ENCODE measurements around the gene CSMD2. TPM values are rescaled to one million over a fixed set of nuclear protein-coding genes. Genes with fewer than 3 reads are reported as not detected.

CSMD2 gene
- total RNA-seq, 1 experiment from 2014 or later, result not detected

- no peak for DNase-seq (ENCODE audit: extremely low read depth, low read depth)
These were observed 374.5 kb downstream of the CSMD2 start for GRCh38 chr1:33790577-33790976.

GRCh38 chr1:33784876-33785275, 380.2 kb downstream of the CSMD2 start:
- DNase-seq (ENCODE audit: extremely low read depth, low read depth), result no peak

- DNase-seq (ENCODE audit: extremely low read depth, low read depth), result no peak
These were observed 382.3 kb downstream of the CSMD2 start for GRCh38 chr1:33782776-33783175.

GRCh38 chr1:33781652-33782051, 383.4 kb downstream of the CSMD2 start:
- DNase-seq (ENCODE audit: extremely low read depth, low read depth), result no peak

GRCh38 chr1:33777337-33777736, 387.7 kb downstream of the CSMD2 start:
- DNase-seq (ENCODE audit: extremely low read depth, low read depth), result no peak

- no peak for DNase-seq (ENCODE audit: extremely low read depth, low read depth)
These were observed 396.2 kb downstream of the CSMD2 start for GRCh38 chr1:33768821-33769220.

- DNase-seq (ENCODE audit: extremely low read depth, low read depth), result no peak
These were observed 396.9 kb downstream of the CSMD2 start for GRCh38 chr1:33768106-33768505.

GRCh38 chr1:33764149-33764548, 400.9 kb downstream of the CSMD2 start:
- no peak for DNase-seq (ENCODE audit: extremely low read depth, low read depth)

- DNase-seq (ENCODE audit: extremely low read depth, low read depth), result no peak
These were observed 401.6 kb downstream of the CSMD2 start for GRCh38 chr1:33763406-33763805.

- no peak for DNase-seq (ENCODE audit: extremely low read depth, low read depth)
These were observed 402.1 kb downstream of the CSMD2 start for GRCh38 chr1:33762962-33763361.

- no peak for DNase-seq (ENCODE audit: extremely low read depth, low read depth)
These were observed 402.8 kb downstream of the CSMD2 start for GRCh38 chr1:33762109-33762830.

GRCh38 chr1:33758698-33759097, 406.3 kb downstream of the CSMD2 start:
- DNase-seq (ENCODE audit: extremely low read depth, low read depth), result no peak

GRCh38 chr1:33753087-33753856, 411.8 kb downstream of the CSMD2 start:
- no peak for DNase-seq (ENCODE audit: extremely low read depth, low read depth)

- no peak for DNase-seq (ENCODE audit: extremely low read depth, low read depth)
These were observed 419.1 kb downstream of the CSMD2 start for GRCh38 chr1:33745942-33746341.

- DNase-seq (ENCODE audit: extremely low read depth, low read depth), result no peak
These were observed 421.6 kb downstream of the CSMD2 start for GRCh38 chr1:33743221-33743998.

GRCh38 chr1:33742663-33743062, 422.4 kb downstream of the CSMD2 start:
- DNase-seq (ENCODE audit: extremely low read depth, low read depth), result no peak

- no peak for DNase-seq (ENCODE audit: extremely low read depth, low read depth)
These were observed 423.3 kb downstream of the CSMD2 start for GRCh38 chr1:33741749-33742148.

- DNase-seq (ENCODE audit: extremely low read depth, low read depth), result no peak
These were observed 424.8 kb downstream of the CSMD2 start for GRCh38 chr1:33740040-33740744.

GRCh38 chr1:33738976-33739375, 426.1 kb downstream of the CSMD2 start:
- DNase-seq (ENCODE audit: extremely low read depth, low read depth), result no peak

- no peak for DNase-seq (ENCODE audit: extremely low read depth, low read depth)
These were observed 426.5 kb downstream of the CSMD2 start for GRCh38 chr1:33738536-33738935.

- DNase-seq (ENCODE audit: extremely low read depth, low read depth), result no peak
These were observed 428.5 kb downstream of the CSMD2 start for GRCh38 chr1:33736496-33736895.

Measured in NCI-H460 (cell line).